Astrocyte (in vitro differentiated cells and primary cell): Measurements from ENCODE around the gene TLCD4.

ENCODE experiments used
- EZH2 ChIP-seq: IDR thresholded peaks from 2 replicates; pipeline ENCODE4 v1.6.1; 2012; ENCODE audit warnings: mild to moderate bottlenecking, low read length, inconsistent platforms; ENCODE audit not compliant: insufficient read depth
- TF ChIP-seq, protein P1 (sequence below): IDR thresholded peaks from 2 replicates; pipeline ENCODE4 v1.5.1; 2011; ENCODE audit warnings: low read depth, mild to moderate bottlenecking, inconsistent platforms, low read length, moderate library complexity; ENCODE audit not compliant: insufficient read depth

DNA sequence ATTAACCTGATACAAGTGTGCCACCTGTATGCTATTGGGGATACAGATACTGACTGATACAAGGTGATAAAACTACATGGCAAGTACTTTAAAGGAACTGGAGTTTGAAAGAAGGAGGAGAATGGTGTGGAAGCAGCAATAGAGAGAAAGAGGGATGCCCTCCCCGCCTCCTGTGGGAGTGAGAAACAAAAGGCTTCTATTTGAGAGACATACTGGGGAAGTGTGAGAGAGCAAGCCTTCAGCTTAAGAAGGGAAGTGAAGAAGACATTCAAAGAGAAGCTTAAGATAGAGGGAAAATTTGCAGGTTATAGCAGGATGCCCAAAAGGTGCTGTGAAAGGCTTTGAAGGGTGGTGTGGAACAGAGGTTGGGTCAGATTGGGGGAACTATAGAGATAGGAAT is 36.7 kb upstream of the TLCD4 start:
- TF ChIP-seq, protein P1, sequence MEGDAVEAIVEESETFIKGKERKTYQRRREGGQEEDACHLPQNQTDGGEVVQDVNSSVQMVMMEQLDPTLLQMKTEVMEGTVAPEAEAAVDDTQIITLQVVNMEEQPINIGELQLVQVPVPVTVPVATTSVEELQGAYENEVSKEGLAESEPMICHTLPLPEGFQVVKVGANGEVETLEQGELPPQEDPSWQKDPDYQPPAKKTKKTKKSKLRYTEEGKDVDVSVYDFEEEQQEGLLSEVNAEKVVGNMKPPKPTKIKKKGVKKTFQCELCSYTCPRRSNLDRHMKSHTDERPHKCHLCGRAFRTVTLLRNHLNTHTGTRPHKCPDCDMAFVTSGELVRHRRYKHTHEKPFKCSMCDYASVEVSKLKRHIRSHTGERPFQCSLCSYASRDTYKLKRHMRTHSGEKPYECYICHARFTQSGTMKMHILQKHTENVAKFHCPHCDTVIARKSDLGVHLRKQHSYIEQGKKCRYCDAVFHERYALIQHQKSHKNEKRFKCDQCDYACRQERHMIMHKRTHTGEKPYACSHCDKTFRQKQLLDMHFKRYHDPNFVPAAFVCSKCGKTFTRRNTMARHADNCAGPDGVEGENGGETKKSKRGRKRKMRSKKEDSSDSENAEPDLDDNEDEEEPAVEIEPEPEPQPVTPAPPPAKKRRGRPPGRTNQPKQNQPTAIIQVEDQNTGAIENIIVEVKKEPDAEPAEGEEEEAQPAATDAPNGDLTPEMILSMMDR: no peak
- no peak for TF ChIP-seq EZH2
